Measurements from ENCODE around the gene NPFFR2. TPM values are rescaled to one million over a fixed set of nuclear protein-coding genes. Genes with fewer than 3 reads are reported as not detected.
"Not testable (repeated sequence)": the region's sequence is repeated elsewhere in the genome, so short reads cannot be mapped to it uniquely, and the experiment has no call there.

The NPFFR2 gene
- total RNA-seq, 4 donors from 2014 or later, result 0.39 to 1.0 (median 0.66) TPM; not detected in 1

DNA sequence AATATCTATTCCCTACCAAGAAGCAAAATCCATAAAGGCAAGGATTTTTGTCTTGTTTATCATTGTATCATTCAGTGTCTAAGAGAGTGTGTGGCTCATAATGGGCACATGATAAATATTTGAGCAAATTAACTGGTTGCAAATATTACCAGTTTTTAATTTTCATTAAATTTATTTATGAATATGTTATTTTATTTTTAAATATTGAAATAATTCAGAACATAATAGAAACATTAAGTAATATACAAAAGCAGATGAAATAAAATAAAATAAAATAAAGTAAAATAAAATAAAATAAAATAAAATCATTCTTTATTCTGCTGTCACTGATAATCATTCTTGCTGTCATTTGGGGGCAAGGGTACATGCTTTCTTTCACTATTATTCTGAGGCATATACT, 120.9 kb downstream of the NPFFR2 start:
- Histone ChIP-seq H3K9me3 (no peaks in the 10 kb centered on the region), H3K27me3 (no peaks in the 10 kb centered on the region), H3K4me3 (no peak overlapping the region), H3K36me3 (no peaks in the 10 kb centered on the region), H3K27ac (replicated peaks in 1 of 4) (no peak overlapping the region), H3K4me1 (no peaks in the 10 kb centered on the region)
- intact Hi-C loops (cut with DNase I), result no loop called here
- DNase-seq (ENCODE audit: extremely low spot score), result no peak
- TF ChIP-seq POLR2AphosphoS5 (IDR thresholded peaks at IDR 0.05) (no peak), POLR2A (IDR thresholded peaks at IDR 0.05; ENCODE audit: low read depth) (no peak), EP300 (IDR thresholded peaks at IDR 0.05) (no peak)
- TF ChIP-seq, protein P1, sequence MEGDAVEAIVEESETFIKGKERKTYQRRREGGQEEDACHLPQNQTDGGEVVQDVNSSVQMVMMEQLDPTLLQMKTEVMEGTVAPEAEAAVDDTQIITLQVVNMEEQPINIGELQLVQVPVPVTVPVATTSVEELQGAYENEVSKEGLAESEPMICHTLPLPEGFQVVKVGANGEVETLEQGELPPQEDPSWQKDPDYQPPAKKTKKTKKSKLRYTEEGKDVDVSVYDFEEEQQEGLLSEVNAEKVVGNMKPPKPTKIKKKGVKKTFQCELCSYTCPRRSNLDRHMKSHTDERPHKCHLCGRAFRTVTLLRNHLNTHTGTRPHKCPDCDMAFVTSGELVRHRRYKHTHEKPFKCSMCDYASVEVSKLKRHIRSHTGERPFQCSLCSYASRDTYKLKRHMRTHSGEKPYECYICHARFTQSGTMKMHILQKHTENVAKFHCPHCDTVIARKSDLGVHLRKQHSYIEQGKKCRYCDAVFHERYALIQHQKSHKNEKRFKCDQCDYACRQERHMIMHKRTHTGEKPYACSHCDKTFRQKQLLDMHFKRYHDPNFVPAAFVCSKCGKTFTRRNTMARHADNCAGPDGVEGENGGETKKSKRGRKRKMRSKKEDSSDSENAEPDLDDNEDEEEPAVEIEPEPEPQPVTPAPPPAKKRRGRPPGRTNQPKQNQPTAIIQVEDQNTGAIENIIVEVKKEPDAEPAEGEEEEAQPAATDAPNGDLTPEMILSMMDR (IDR thresholded peaks at IDR 0.05), result no peak

DNA sequence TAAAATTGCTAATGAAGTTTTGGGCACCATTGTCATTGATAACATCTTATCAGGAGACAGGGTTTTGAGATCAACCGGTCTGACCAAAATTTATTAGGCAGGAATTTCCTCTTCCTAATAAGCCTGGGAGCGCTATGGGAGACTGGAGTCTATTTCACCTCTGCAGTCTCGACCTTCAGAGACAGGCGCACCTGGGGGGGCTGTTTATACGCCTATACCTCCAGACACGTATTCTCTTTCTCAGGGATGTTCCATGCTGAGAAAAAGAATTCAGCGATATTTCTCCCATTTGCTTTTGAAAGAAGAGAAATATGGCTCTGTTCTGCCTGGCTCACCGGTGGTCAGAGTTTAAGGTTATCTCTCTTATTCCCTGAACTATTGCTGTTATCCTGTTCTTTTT, 121.8 kb downstream of the NPFFR2 start:
- H3K36me3 ChIP-seq; H3K9me3 ChIP-seq; DNase-seq (ENCODE audit: extremely low spot score); intact Hi-C loops (cut with DNase I); H3K4me1 ChIP-seq; H3K4me3 ChIP-seq; H3K27ac ChIP-seq (replicated peaks in 1 of 4); H3K27me3 ChIP-seq: not testable (repeated sequence)
- WGBS, result 55% methylated on average over 8 of the region's 8 CpGs

DNA sequence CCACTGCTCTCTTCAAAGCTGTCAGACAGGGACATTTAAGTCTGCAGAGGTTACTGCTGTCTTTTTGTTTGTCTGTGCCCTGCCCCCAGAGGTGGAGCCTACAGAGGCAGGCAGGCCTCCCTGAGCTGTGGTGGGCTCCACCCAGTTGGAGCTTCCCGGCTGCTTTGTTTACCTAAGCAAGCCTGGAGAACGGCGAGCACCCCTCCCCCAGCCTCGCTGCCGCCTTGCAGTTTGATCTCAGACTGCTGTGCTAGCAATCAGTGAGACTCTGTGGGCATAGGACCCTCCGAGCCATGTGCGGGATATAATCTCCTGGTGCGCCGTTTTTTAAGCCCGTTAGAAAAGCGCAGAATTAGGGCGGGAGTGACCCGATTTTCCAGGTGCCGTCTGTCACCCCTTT, 137.5 kb downstream of the NPFFR2 start:
- intact Hi-C loops (cut with DNase I); H3K4me1 ChIP-seq; H3K4me3 ChIP-seq; H3K27ac ChIP-seq (replicated peaks in 1 of 4); H3K9me3 ChIP-seq; DNase-seq (ENCODE audit: extremely low spot score); H3K36me3 ChIP-seq; H3K27me3 ChIP-seq: not testable (repeated sequence)
- 97% methylated on average over 10 of the region's 14 CpGs for WGBS

DNA sequence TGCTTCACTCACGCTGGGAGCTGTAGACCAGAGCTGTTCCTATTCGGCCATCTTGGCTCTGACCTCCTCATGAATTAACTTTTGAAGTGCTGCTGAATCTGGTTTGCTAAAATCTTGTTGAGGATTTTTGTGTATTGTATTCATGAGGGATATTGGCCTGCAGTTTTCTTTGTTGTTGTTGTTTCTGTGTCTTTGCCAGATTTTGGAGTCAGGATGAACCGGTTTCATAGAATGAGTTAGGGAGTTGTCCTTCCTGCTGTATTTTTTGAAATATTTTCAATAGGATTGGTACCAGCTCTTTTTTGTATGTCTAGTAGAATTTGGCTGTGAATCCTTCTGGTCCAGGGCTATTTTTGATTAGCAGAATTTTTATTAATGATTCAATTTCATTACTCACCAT, 138.1 kb downstream of the NPFFR2 start:
- no peaks in the 10 kb centered on the region for H3K36me3 ChIP-seq
- H3K27me3 ChIP-seq, result no peaks in the 10 kb centered on the region
- WGBS, result 86% methylated on average over 3 of the region's 3 CpGs
- TF ChIP-seq POLR2A (IDR thresholded peaks at IDR 0.05; ENCODE audit: low read depth), result no peak
- TF ChIP-seq EP300 (IDR thresholded peaks at IDR 0.05), result no peak
- no peak for TF ChIP-seq POLR2AphosphoS5 (IDR thresholded peaks at IDR 0.05)
- TF ChIP-seq, protein P1 (IDR thresholded peaks at IDR 0.05), result no peak
- no peaks in the 10 kb centered on the region for H3K9me3 ChIP-seq
- no peak overlapping the region for H3K27ac ChIP-seq (replicated peaks in 1 of 4)
- H3K4me3 ChIP-seq, result no peak overlapping the region
- H3K4me1 ChIP-seq, result no peaks in the 10 kb centered on the region
- no peak for DNase-seq (ENCODE audit: extremely low spot score)
- intact Hi-C loops (cut with DNase I), result no loop called here

DNA sequence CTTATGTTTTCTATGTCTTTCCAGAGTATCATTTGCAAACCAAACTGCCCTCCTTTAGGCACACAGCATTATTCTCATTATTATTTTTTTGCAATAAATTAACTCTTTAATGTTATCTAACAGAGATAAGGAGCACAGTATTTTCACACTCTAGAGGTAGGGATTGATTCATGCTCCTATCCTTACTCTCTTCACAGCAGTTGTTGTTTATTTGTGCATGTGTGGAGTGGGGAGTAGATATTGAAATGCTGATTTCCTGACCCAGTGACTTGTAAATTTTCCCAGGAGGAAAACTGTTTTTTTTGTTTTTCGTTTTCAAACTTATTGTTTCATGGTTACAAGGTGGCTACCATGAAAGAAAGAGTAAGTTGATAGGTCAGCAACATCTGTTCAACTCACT, 140.0 kb downstream of the NPFFR2 start:
- no peak for DNase-seq (ENCODE audit: extremely low spot score)
- intact Hi-C loops (cut with DNase I), result no loop called here
- Histone ChIP-seq H3K27ac (replicated peaks in 1 of 4) (no peak overlapping the region), H3K36me3 (no peaks in the 10 kb centered on the region), H3K4me1 (no peaks in the 10 kb centered on the region), H3K27me3 (no peaks in the 10 kb centered on the region), H3K4me3 (no peak overlapping the region), H3K9me3 (peaks cover 0 to 12% (median 0%) of the 10 kb centered on the region in 4 donors)
- TF ChIP-seq POLR2AphosphoS5 (IDR thresholded peaks at IDR 0.05), result no peak
- TF ChIP-seq POLR2A (IDR thresholded peaks at IDR 0.05; ENCODE audit: low read depth), result no peak
- no peak for TF ChIP-seq EP300 (IDR thresholded peaks at IDR 0.05)
- TF ChIP-seq, protein P1 (IDR thresholded peaks at IDR 0.05), result no peak
- 48% methylated on average over 1 of the region's 1 CpG for WGBS

DNA sequence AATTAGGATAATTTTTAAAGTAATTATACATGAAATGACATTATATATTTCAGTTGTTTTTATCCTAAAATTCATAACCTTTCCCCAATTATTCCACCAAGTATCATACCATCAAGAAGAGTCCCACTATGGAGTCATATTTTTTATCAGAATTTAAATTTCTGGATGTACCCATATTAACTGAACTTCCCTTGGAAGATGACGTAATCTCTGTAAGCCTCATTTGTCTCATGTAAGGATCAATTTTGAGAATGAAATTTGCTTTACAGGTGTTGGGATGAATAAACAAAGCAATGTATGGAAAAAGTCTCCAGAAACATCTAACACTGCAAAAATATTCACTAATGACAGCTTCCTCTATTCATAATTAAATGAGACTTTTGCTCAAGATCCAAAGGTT, 147.5 kb downstream of the NPFFR2 start:
- 86% methylated on average over 1 of the region's 1 CpG for WGBS
- intact Hi-C loops (cut with DNase I), result no loop called here
- Histone ChIP-seq H3K27me3 (no peaks in the 10 kb centered on the region), H3K36me3 (no peaks in the 10 kb centered on the region), H3K27ac (replicated peaks in 1 of 4) (no peak overlapping the region), H3K4me1 (no peaks in the 10 kb centered on the region), H3K9me3 (peaks cover 0 to 12% (median 0%) of the 10 kb centered on the region in 4 donors), H3K4me3 (no peak overlapping the region)
- no peak for DNase-seq (ENCODE audit: extremely low spot score)
- no peak for TF ChIP-seq POLR2A (IDR thresholded peaks at IDR 0.05; ENCODE audit: low read depth)
- no peak for TF ChIP-seq EP300 (IDR thresholded peaks at IDR 0.05)
- TF ChIP-seq, protein P1 (IDR thresholded peaks at IDR 0.05), result no peak
- no peak for TF ChIP-seq POLR2AphosphoS5 (IDR thresholded peaks at IDR 0.05)
